Cortex of kidney (tissue), 1 donor: ENCODE data around the gene KCTD5.
"Not testable (repeated sequence)": the region's sequence is repeated elsewhere in the genome, so short reads cannot be mapped to it uniquely, and the experiment has no call there.

Experiments used
- DNase-seq: peaks from one replicate; lab custom pipeline; 2025; lab: John Stamatoyannopoulos, UW

The KCTD5 gene

DNA sequence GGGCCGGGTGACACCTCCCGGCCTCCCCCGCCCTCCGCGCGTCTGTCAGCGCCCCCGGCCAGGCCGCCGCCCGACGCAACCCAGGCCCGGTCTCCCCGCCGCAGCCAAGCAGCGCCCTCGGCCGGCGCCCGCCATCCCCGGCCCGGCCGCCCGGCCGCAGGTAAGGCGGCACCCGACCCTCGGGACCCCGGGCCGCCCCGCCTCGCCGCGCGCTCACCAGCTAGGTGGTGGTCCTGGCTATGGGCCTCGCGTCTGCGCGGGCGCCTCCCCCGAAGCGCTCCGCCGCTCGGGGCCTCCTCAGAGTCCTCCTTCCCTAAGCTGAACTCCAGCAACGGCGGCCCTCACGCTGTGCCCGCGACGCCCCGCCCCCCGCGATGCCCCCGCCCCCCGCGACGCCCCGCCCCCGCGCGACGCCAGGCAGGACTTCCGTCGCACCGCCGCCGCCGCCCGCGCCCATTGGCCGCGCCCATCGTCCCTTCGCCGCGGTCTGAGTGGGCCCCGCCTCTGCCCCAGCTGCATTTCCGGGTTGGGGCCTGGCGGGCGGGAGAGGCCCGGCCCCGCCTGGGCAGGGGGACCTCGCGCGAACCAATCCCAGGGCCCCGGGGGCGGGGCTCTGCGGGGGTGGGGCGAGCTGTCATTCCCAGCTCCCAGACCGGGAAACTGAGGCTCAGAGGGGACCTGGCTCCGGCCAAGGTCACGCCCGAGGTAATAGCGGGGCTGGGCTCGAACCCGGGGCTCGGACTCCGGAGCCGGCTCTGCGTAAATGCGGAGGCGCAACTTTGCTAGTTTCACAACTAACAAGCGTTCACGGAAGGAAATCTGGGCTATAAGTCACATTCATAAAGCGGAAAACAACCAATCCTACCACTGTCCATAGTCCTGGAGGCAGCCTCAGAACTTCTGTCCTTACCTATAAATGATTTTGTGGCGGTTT is 9.0 kb upstream of the KCTD5 start:
- DNase-seq: peak; percentile 84

DNA sequence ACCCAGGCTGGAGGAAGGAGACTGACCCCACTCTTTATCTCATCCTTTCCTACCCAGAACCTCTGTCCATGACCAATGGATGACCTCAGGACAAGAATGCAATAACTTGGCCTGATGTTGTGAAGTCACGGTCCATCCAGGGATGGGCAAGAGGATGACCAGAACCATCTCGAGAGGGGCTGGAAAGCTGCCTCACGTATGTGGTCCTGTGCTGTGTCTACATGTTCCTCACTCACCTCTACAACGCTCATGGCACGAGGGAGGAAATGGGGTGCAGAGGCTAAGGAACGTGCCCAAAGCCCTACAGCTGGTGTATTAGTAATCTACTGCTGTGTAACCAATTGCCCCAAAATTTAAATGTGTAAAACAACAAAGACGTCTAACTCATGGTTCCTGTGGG is 7.3 kb upstream of the KCTD5 start:
- DNase-seq: no peak

DNA sequence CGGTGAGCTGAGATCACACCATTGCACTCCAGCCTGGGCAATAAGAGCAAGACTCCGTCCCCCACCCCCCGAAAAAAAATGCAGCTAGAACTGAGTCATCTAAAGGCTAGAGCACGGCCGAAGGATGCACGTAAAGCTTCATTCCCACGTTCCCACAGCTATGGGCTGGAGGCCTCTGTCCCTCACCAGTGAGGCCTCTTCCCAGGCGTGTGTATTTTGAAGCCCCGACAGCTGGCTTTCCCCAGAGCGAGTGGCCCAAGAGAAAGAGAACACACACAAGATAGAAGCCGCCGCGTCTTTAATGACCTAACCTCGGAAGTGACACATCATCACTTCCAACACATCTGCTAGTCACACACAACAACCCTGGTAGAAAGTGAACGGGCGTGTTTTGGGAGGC is 6.6 kb upstream of the KCTD5 start:
- no peak for DNase-seq

- DNase-seq: not testable (repeated sequence)
These were observed 5.4 kb upstream of the KCTD5 start for GRCh38 chr16:2676937-2677336.

- DNase-seq: not testable (repeated sequence)
These were observed 3.9 kb upstream of the KCTD5 start for GRCh38 chr16:2678206-2678965.

- DNase-seq: not testable (repeated sequence)
These were observed 2.4 kb upstream of the KCTD5 start for GRCh38 chr16:2679902-2680301.

DNA sequence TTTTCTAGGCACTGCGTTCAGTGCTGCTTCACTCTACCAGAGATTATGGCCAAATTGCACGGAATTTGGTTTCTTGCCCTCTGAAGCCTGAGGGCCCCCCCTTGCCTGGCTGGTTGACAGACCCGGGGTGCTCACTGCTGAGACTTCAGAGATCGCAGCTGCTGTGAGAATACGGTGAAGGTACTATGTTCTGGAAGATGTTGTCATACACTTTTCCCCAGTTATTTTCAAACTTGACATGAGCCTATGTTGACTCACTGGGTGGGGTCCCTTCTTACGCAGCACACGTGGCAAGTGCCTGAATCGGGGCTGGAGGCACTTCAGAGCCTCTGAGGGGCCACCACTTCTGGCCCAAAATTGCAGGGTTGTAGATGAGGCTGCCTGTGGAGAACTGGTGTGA is 2.0 kb upstream of the KCTD5 start:
- not testable (repeated sequence) for DNase-seq

DNA sequence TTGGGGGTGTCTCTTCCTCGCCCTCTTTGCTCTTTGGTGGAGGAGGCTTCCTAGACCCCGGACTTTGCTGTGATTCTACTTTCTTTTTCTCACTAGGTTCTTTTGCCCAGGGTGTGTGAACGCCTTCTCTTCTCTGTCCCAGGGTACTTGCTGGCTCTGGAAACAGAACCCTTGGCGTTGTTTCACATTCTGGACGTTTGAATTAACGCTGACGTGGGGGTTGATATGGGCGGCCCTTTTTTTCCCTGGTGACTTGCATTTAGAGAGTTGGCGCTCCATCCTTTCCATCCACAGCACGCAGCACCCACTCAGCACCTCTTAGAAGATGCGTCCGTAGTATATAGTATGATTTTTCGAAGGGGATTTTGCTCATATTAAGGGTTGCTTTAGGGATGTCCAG is 718 bp downstream of the KCTD5 start:
- not testable (repeated sequence) for DNase-seq

- not testable (repeated sequence) for DNase-seq
These were observed 3.8 kb downstream of the KCTD5 start for GRCh38 chr16:2686075-2686474.

GRCh38 chr16:2686912-2687507 is 4.7 kb downstream of the KCTD5 start:
- DNase-seq: no peak

GRCh38 chr16:2687531-2688308 is 5.4 kb downstream of the KCTD5 start:
- DNase-seq: no peak

DNA sequence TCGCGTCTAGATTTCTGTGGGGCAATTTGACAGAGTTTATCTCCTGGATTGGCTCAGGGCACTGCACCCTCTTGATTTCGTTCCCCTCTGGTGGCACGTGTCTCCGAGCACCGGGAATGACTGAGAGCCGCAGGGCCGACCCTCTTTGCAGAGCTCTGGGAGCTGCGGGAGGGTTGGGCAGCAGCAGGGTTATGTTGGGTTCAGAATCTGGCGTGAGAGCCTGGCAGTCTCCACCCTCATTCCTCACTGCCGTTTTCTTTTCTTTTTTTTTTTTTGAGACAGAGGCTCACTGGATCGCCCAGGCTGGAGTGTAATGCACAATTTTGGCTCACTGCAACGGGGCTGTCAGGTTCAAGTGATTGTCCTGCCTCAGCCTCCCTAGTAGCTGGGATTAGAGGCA is 7.1 kb downstream of the KCTD5 start:
- not testable (repeated sequence) for DNase-seq

DNA sequence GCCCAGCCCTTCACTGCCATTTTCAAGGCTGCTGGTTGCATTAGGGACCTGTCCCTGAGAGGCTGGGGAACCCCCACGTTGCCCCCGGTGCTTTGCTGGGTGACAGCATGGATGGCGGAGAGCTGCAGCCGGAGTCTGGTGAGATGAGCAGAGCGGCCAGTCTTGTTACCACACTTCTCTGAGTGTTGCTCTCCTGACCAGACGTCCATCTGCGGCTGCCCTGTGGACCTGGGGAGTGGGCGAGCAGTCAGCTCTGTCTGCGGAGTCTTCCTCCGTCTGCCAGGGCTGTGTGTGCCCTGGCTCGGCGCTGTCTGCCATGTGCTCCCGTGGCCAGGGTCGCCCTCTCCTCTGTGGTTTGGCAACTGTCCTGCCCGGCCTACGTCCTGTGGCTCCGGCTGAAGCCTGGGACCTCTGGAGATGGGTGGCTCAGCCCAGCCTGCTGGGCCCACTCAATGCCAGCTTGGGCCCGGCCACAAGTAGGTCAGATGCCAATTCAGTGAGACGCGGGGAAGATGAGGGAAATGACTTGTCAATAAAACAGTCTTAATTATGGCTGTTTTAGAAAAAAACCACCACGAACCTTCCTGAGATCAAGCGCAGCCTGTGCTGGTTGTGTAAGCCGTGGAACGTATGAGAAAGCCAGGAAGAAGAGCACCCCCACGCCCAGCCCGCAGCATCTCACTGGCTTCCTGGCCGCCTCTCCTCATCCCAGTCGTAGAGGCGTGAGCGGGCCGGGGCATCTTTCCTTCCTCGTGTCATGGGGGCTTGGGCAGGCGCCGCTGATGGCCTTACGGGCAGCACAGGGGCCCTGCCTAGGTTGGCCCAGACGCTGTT is 7.9 kb downstream of the KCTD5 start:
- DNase-seq: no peak

DNA sequence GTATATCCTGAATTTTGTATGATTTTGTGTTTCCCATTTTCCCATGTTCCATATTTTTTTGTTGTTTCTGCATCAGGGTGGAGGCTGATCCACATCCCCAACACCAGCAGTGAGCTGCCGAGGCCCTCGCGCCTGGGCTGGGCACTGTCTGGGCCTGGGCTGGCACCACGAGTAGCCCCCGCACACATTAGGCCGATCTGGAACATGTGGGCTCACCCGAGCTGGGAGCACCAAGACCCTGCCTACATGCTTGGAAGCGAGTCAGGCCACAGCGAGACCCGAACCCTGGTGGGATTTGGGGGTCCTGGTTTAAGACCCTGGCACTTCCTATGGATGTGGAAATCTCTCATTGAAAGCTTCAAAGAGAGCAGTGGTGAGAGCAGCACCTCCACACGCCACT is 8.5 kb downstream of the KCTD5 start:
- no peak for DNase-seq

DNA sequence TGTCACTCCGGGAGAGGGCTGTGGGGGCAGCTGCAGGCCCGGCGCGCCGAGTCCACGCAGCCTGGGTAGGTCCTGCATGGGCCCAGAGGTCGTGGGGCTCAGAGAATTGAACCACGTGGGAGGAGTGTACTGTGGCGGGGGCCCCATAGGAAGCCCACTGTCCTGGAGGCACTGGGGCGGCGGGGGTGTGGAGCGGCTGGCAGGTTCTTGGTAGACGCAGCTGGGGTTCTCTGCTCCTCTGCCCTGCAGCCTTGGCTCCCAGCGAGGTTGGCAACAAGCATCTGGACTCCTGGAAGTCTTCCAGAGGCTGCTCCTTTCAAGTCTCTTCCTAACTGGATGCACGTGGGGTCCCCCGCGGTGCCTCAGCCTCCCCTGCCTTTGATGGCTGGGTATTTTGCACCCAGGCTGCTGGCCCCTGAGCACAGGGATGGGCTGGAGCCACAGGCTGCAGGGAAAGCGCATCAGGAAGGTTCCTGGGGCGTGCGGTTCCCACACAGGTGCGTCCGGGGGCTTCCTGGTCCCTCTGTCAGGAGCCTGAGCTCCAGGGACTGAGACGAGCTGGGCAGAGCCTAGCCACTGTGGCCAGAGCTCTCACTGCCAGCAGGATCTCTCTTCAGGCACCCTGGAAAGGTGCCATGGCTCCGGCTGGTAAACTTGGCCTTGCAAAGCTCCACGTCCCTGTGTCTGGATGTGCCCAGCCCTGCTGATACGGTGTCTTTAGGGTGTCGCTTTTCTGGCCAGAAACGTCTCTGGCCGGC is 9.3 kb downstream of the KCTD5 start:
- DNase-seq: no peak

- DNase-seq: no peak
These were observed 10.1 kb downstream of the KCTD5 start for GRCh38 chr16:2692251-2692947.

DNA sequence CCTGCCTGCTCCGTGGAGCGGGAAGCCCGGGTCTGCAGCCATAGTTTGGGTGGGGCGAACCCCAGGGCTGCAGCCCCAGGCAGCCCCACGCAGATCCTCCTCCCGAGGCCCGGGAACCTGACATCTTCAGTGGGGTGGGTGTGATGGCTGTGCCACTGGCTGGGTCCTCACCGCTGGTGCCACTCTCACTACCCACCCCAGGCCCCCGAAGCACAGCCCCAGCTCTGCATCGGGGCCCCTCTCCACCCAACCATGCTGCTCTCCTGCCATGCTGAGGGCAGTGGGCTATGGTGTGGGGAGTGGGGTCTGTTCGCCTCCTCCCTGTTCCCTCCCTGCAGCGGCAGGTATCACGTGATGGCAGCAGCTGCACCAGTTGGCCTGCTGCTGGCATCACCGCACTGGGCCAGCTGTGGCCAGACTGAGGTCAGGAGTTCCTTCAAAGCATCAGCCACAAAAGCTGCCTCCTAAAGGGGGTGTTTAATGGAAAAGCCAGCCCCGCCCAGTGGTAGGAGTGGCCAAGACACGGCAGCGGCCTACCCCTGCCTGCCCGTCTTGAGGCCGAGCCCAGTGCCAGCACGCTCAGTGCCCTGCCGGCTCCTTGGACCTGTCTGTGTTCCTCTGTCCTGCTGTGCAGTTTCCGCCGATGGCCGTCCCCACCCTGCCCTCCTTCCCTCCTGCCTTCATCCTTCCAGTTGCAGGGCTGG is 10.8 kb downstream of the KCTD5 start:
- no peak for DNase-seq

GRCh38 chr16:2696601-2697250 is 14.4 kb downstream of the KCTD5 start:
- DNase-seq: not testable (repeated sequence)
